Kasumi-1 (cell line): Measurements from ENCODE around the gene TGM5.
A peak's percentile ranks its signal among the peaks of the same experiment; 100 is the strongest.
"Not testable (repeated sequence)": the region's sequence is repeated elsewhere in the genome, so short reads cannot be mapped to it uniquely, and the experiment has no call there.

Source experiments
- DNase-seq, 2 experiments: peaks; one replicate each; lab custom pipeline; 2025; lab: John Stamatoyannopoulos, UW

The TGM5 gene

DNA sequence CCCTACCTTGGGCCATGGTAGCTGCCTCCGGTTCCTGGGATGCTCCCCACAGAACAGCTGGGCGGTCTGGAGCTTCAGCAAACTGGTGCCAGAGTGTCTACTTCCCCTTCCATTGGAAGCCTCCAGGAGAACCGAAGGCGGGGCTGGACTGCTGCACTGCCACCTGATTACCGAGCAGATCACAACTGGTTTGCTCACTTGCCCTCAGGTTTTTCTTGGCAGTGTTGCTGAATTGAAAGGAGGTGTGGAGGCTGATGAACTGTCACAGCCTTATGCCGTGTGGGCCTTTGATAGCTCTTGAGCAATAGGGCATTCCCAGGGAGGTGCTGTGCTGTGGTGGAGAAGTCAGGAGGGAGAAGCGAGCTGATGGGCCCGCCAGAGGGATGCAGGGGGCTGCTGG is at the start of gene TGM5:
Gene TGM5 (minus strand): TSS at position 95 of the 400 bp plus-strand sequence. CDS start 79 bp downstream, at position 16.
- peak in 1 of 2 experiments; percentile 3 for DNase-seq

DNA sequence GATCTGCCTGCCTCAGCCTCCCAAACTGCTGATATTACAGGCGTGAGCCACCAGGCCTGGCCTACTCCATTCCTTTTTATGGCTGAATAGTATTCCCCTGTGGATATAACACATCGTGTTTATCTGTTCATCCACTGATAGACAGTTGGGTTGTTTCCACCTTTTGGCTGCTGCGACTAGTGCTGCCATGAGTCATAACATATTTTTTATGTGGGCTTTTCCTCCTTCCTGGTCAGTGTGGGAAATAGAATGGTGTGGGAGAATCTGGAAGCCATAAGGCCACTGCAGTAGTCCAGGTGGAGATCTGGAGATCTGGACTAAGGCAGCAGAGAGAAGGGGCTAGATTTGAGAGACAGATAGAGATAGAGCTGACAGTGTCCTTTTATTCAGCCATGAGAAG is 47.4 kb upstream of the TGM5 start:
- DNase-seq, result no peak

DNA sequence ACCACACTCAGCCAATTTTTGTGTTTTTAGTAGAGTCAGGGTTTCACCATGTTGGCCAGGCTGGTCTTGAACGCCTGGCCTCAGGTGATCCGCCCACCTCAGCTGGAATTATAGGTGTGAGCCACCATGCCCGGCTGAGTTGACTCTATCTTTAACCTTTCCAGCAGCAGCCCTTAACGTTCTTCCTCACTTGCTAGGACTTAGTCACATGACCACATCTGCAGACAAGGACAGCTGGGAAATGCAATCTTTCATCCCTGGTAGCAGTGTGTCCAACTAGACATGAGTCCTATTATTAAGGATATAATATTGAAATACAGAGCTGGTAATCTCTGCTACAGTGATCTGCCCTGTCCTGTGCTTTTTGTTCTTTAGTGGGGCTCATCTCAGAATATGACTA is 45.6 kb upstream of the TGM5 start:
- DNase-seq, result no peak

GRCh38 chr15:43302205-43302817 is 35.6 kb upstream of the TGM5 start, which contains the start of gene TGM7:
Gene TGM7 (minus strand): TSS chr15:43302255.
- DNase-seq, result no peak

DNA sequence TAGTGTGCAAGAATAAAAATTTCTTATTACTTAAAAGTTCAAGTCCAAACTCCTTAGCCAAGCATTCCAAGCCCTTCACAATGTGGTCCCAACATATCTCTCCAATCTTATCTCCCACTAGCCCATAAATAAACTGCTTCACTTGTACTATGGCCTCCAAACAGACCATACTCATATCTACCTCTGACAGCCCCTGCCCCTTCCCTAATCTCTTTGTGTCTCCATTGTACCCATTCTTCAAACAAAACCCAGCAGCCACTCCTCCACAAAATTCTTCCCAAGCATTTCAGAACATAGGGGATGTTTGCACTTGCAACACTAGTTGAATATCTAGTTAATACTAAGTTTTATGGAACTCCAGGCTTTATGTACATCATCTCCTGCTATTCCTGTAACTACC is 33.2 kb upstream of the TGM5 start:
- no peak for DNase-seq

- no peak for DNase-seq
Observed at GRCh38 chr15:43299411-43299810, 32.7 kb upstream of the TGM5 start.

- no peak for DNase-seq
Observed at GRCh38 chr15:43294091-43294706, 27.5 kb upstream of the TGM5 start.

DNA sequence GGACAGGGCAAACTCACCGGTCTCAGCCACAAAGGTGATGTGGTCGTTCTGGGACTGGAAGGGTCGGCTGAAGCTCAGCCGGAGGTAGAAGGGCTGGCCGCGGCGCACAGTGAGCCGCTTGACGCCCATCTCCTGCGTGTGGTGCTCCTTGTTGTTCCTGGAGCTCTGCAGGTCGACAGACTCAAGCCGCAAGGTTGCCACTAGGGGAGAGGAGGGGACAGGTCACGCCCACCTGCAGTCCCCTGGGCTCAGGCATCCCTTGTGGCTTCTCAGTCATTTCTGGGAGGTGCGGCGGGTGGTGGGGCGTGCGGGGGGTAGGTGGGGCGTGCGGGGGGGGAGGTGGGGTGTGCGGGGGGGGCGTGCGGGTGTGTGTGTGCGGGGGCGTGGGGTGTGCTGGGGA is 26.7 kb upstream of the TGM5 start:
- DNase-seq, result no peak

GRCh38 chr15:43292375-43293078 is 25.8 kb upstream of the TGM5 start:
- no peak for DNase-seq

DNA sequence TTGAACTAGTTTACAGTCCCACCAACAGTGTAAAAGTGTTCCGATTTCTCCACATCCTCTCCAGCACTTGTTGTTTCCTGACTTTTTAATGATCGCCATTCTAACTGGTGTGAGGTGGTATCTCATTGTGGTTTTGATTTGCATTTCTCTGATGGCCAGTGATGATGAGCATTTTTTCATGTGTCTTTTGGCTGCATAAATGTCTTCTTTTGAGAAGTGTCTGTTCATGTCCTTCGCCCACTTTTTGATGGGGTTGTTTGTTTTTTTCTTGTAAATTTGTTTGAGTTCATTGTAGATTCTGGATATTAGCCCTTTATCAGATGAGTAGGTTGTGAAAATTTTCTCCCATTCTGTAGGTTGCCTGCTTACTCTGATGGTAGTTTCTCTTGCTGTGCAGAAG is 22.9 kb upstream of the TGM5 start:
- DNase-seq, result not testable (repeated sequence)

DNA sequence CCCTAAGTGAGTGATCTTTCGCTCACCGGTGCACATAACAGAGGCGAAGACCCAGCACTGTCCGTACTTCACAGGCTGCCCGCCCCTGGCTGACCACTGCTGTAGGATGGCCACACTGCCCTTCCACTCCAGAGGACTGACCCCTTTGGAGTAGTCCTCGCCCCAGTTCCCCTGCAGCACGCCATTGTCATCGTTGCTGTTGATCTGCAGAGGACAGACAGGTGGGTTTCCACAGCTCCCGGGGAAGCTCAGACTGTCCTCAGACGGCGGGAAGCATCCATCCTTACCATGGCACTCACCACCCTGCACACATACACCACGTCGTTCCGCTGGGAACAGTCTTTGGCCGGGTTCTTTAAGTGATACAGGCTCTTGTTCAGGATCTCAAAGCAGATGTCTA is 20.5 kb upstream of the TGM5 start:
- DNase-seq, result no peak

DNA sequence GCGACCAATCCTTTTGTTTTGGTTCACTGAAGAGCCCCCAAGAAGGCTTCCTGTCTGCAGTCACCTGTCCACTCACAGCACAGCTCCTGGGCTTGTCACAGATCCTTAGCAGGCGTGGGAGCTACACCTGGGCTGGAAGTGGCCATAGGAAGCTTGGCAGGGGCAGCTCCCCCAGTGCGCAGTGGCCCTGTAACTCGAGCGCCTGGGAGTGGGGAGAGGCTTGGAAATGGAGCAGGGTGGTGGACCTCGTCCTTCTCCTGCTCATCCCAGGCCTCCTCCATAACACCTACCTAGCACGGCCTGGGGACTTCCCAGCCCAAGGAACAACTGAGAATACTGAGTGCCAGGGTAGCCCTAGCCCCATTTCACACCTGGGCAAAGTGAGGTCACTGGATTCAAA is 19.3 kb upstream of the TGM5 start:
- DNase-seq, result no peak

- peak; percentile 58 to 73 for DNase-seq
Observed at GRCh38 chr15:43285609-43286037, 18.9 kb upstream of the TGM5 start.

GRCh38 chr15:43283526-43283925 is 16.8 kb upstream of the TGM5 start:
- DNase-seq, result no peak

DNA sequence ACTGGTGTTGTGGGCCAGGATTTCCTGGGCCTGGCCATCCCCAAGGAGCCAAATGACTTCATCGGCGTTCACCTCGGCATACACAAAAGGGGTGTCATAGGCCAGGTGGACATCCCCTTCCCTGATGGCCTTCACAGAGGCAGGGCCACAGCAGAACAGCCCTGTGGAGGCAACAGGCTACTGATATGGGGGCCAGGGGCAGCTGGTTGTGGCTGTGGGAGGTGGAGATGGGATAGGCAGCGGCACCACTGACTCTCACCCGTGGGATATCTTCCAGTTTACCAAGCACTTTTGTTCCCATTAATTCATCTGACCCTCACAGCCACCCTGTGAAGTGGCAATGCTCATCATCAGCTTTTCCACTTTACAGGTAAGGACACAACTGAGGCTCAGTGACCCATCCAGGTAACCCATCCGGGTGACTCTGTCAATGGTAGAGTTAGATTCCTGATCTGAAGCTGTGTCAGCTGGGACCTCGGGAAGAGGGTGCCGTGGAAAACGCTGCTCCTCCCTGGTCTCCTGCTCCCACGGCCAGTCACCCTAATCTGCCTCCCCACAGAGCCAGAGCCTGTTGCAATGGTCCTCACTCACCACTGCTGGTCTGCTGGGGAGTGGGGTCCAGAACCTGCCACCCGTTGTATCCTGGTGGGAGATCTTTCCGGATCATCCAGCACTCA is 15.3 kb upstream of the TGM5 start:
- DNase-seq, result no peak

DNA sequence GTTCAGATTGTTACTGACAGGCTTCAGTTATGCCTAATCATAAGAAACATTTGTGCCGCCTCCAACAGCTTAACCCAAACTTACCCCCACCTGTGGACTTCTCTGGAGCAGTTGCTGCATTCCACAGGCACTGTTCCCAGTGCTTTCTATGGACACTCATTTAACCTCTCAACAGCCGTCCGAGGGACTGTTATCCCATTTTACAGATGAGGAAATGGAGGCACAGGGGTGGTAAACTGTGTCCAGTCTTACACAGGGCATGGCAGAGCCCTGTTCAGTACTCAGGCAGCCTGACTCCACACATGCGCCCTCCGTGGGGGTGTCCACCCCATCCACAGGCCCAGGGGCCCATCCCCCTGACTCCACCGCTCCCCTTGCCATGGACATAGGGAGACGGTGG is 14.3 kb upstream of the TGM5 start:
- no peak for DNase-seq

DNA sequence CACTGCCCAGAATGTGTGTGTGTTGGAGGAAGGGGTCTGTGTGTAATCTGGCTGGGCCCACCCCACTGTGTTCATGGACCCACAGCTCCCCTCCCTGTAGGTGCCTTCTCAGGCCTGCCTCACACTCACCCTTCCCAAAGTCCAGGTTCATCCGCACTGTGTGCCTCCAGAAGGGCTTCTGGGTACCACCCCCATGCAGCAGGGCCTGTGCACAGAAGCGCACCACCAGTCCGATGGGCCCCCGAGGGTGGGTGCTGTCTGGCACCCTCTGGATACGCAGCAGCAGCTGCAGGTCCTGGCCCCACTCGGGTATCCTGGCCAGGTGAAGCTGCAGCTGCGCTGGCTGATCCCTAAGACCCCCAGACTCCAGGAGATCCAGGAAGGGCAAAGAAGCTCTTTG is 12.8 kb upstream of the TGM5 start:
- DNase-seq, result no peak

DNA sequence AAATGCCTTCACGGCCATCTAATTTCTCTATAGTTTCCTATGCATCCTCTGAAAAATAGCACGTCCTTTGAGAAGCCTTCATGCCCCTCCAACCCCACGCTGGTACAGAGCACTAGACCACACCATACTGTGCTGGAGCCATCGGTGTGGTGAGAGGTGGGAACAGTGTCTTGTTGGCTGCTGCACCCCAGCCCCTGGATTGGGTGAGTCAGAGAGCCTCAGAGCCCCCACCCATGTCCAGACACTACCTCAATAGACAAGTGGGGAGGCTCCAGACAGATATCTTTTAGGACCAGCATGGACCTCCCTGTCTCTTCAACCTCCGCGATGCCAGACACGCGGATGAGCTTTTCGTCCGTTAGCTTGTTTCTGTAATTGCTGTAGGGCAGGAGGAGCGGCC is 12.1 kb upstream of the TGM5 start:
- DNase-seq, result no peak

GRCh38 chr15:43277901-43278300 is 11.2 kb upstream of the TGM5 start:
- DNase-seq, result no peak

GRCh38 chr15:43277231-43277823 is 10.6 kb upstream of the TGM5 start:
- DNase-seq, result no peak

- DNase-seq, result no peak
Observed at GRCh38 chr15:43276563-43277200, 10.0 kb upstream of the TGM5 start.
